Body of pancreas (tissue), 4 donors: Measurements from ENCODE around the gene NMRK1.

ENCODE experiments used
- POLR2A ChIP-seq, 3 donors: fragments of 450-650 bp; IDR thresholded peaks; one replicate each; pipeline ENCODE4 v1.6.1; 2016; ENCODE audit warnings: antibody characterized with exemption in 3 of 3, mild to moderate bottlenecking in 2 of 3
- TF ChIP-seq, protein P1 (sequence below), 7 experiments: fragments of 450-650 bp in 4 of 7; fragments of 200-600 bp in 3 of 7; sonication (generic) in 3 of 7; IDR thresholded peaks; one replicate each; pipeline ENCODE4 v1.5.1; 2016 to 2019; ENCODE audit warnings: antibody characterized with exemption in 7 of 7

DNA sequence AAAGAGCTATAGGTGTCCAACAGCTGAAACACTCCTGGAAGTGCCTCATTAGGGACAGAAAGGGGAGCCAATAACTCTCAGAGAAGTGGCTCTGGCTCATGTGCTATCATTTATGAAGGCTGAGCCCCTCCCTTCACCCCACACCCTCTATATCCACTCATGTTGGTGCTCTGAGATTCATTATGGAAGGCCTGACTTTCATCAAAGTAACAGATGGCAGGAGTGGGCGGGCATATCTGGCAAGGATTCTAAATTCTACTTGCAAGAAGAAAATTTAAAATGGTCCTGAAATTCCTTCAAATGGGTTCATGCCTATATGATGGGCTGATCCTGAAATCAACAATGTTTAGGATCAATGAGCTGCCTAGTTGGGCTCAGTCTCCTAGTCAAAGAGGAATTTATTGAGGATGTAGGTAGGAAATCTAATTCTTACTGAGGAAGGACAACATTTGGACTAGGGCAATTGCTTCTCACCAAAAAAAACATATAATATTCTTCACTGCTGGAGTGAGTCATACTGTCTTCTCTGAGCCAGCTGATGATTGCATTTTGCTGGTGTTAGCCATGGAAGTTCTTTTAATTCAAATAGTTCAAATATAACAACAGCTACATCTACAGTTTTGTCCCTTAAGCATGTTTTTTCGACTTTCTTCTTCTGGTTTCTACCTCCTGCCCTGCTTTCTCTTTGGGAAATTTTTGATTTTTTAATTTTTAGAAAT, 23.5 kb downstream of the NMRK1 start:
- TF ChIP-seq, protein P1, sequence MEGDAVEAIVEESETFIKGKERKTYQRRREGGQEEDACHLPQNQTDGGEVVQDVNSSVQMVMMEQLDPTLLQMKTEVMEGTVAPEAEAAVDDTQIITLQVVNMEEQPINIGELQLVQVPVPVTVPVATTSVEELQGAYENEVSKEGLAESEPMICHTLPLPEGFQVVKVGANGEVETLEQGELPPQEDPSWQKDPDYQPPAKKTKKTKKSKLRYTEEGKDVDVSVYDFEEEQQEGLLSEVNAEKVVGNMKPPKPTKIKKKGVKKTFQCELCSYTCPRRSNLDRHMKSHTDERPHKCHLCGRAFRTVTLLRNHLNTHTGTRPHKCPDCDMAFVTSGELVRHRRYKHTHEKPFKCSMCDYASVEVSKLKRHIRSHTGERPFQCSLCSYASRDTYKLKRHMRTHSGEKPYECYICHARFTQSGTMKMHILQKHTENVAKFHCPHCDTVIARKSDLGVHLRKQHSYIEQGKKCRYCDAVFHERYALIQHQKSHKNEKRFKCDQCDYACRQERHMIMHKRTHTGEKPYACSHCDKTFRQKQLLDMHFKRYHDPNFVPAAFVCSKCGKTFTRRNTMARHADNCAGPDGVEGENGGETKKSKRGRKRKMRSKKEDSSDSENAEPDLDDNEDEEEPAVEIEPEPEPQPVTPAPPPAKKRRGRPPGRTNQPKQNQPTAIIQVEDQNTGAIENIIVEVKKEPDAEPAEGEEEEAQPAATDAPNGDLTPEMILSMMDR (IDR thresholded peaks at IDR 0.05), result no peak
- TF ChIP-seq POLR2A (IDR thresholded peaks at IDR 0.05), result no peak
